Measurements from ENCODE around the gene PCNX1.
"Not testable (repeated sequence)": the region's sequence is repeated elsewhere in the genome, so short reads cannot be mapped to it uniquely, and the experiment has no call there.

The PCNX1 gene

GRCh38 chr14:71133296-71133695 lies 226.0 kb downstream of the PCNX1 start:
- no peak for FAIRE-seq

GRCh38 chr14:71135496-71135895 lies 228.2 kb downstream of the PCNX1 start:
- no peak for FAIRE-seq

- FAIRE-seq = no peak
Measured at GRCh38 chr14:71135911-71136310, 228.7 kb downstream of the PCNX1 start.

- no peak for FAIRE-seq
Measured at GRCh38 chr14:71136386-71137060, 229.3 kb downstream of the PCNX1 start.

- FAIRE-seq = no peak
Measured at GRCh38 chr14:71137536-71138447, 230.5 kb downstream of the PCNX1 start.

- no peak for FAIRE-seq
Measured at GRCh38 chr14:71138448-71139293, 231.4 kb downstream of the PCNX1 start.

GRCh38 chr14:71139294-71139946 lies 232.2 kb downstream of the PCNX1 start:
- no peak for FAIRE-seq

GRCh38 chr14:71140157-71140556 lies 232.9 kb downstream of the PCNX1 start:
- FAIRE-seq = no peak

GRCh38 chr14:71141701-71142374 lies 234.6 kb downstream of the PCNX1 start:
- FAIRE-seq = no peak

GRCh38 chr14:71142375-71143038 lies 235.2 kb downstream of the PCNX1 start:
- FAIRE-seq = no peak

- FAIRE-seq = no peak
Measured at GRCh38 chr14:71143381-71144290, 236.4 kb downstream of the PCNX1 start.

- not testable (repeated sequence) for FAIRE-seq
Measured at GRCh38 chr14:71147335-71147734, 240.1 kb downstream of the PCNX1 start.

- FAIRE-seq = no peak
Measured at GRCh38 chr14:71148627-71149026, 241.4 kb downstream of the PCNX1 start.

GRCh38 chr14:71150737-71151136 lies 243.5 kb downstream of the PCNX1 start:
- no peak for FAIRE-seq

- FAIRE-seq = no peak
Measured at GRCh38 chr14:71155743-71156142, 248.5 kb downstream of the PCNX1 start.

- FAIRE-seq = no peak
Measured at GRCh38 chr14:71163050-71163841, 256.0 kb downstream of the PCNX1 start.

GRCh38 chr14:71163842-71164629 lies 256.8 kb downstream of the PCNX1 start:
- no peak for FAIRE-seq
